DMS 273 (cell line): ENCODE results near the gene MAP2K3.

Source experiments
- DNase-seq: peaks from one replicate; lab custom pipeline; 2025; ENCODE audit not compliant: unreplicated experiment; lab: John Stamatoyannopoulos, UW

Gene MAP2K3

GRCh38 chr17:21284319-21285163, at the start of gene MAP2K3:
Gene MAP2K3 (plus strand): TSS chr17:21284711. CDS start chr17:21284921, 210 bp downstream.
- peak; percentile 97 for DNase-seq

- no peak for DNase-seq
These were observed 48.6 kb upstream of the MAP2K3 start for GRCh38 chr17:21235921-21236320.

GRCh38 chr17:21239680-21240368, 44.7 kb upstream of the MAP2K3 start:
- DNase-seq = peak; percentile 36

- DNase-seq = no peak
These were observed 44.0 kb upstream of the MAP2K3 start for GRCh38 chr17:21240369-21241055.

- no peak for DNase-seq
These were observed 42.9 kb upstream of the MAP2K3 start for GRCh38 chr17:21241564-21241963.

GRCh38 chr17:21242026-21242697, 42.3 kb upstream of the MAP2K3 start:
- no peak for DNase-seq

GRCh38 chr17:21242780-21243515, 41.6 kb upstream of the MAP2K3 start:
- DNase-seq = no peak

GRCh38 chr17:21243516-21244303, 40.8 kb upstream of the MAP2K3 start:
- no peak for DNase-seq

- DNase-seq = no peak
These were observed 38.8 kb upstream of the MAP2K3 start for GRCh38 chr17:21245639-21246084.

GRCh38 chr17:21246698-21247097, 37.8 kb upstream of the MAP2K3 start:
- DNase-seq = no peak

GRCh38 chr17:21247552-21248258, 36.8 kb upstream of the MAP2K3 start:
- no peak for DNase-seq

- DNase-seq = no peak
These were observed 36.0 kb upstream of the MAP2K3 start for GRCh38 chr17:21248500-21248899.

- no peak for DNase-seq
These were observed 35.3 kb upstream of the MAP2K3 start for GRCh38 chr17:21249086-21249795.

- DNase-seq = peak; percentile 41
These were observed 34.4 kb upstream of the MAP2K3 start for GRCh38 chr17:21249920-21250703.

GRCh38 chr17:21250854-21251253, 33.7 kb upstream of the MAP2K3 start:
- no peak for DNase-seq

- no peak for DNase-seq
These were observed 33.0 kb upstream of the MAP2K3 start for GRCh38 chr17:21251337-21252010.

- no peak for DNase-seq
These were observed 32.2 kb upstream of the MAP2K3 start for GRCh38 chr17:21252289-21252795.
